ACC112 (cell line): ENCODE measurements around the gene INSM1.

Experiments used
- H2AFZ ChIP-seq: fragments of 200-600 bp; sonication (generic); one replicate; pipeline ENCODE4 v1.6.0; 2017; ENCODE audit warnings: antibody characterized with exemption, low read length; ENCODE audit not compliant: unreplicated experiment
- H3K27ac ChIP-seq: fragments of 200-600 bp; sonication (generic); 2 replicates; pipeline ENCODE4 v1.5.1; 2014; ENCODE audit warnings: low read depth, mild to moderate bottlenecking, antibody characterized with exemption, low read length, moderate library complexity
- H3K27me3 ChIP-seq: fragments of 200-600 bp; sonication (generic); 2 replicates; pipeline ENCODE4 v1.6.1; 2014; ENCODE audit warnings: mild to moderate bottlenecking, antibody characterized with exemption, low read length, moderate library complexity, mixed read lengths; ENCODE audit not compliant: insufficient read depth
- H3K36me3 ChIP-seq: fragments of 200-600 bp; sonication (generic); 2 replicates; pipeline ENCODE4 v1.6.1; 2016; ENCODE audit warnings: mild to moderate bottlenecking, antibody characterized with exemption, low read length, moderate library complexity, mixed read lengths; ENCODE audit not compliant: insufficient read depth
- H3K4me1 ChIP-seq: fragments of 200-600 bp; sonication (generic); one replicate; pipeline ENCODE4 v1.6.1; 2016; ENCODE audit warnings: low read length, mixed read lengths; ENCODE audit not compliant: insufficient read depth, unreplicated experiment, control insufficient read depth
- H3K4me3 ChIP-seq: fragments of 200-600 bp; sonication (generic); 2 replicates; pipeline ENCODE4 v1.5.1; 2014; ENCODE audit warnings: mild to moderate bottlenecking, low read depth, low read length
- H3K79me2 ChIP-seq: fragments of 200-600 bp; sonication (generic); one replicate; pipeline ENCODE4 v1.6.0; 2016; ENCODE audit warnings: low read length; ENCODE audit not compliant: control insufficient read depth, unreplicated experiment, insufficient read depth

Gene INSM1

DNA sequence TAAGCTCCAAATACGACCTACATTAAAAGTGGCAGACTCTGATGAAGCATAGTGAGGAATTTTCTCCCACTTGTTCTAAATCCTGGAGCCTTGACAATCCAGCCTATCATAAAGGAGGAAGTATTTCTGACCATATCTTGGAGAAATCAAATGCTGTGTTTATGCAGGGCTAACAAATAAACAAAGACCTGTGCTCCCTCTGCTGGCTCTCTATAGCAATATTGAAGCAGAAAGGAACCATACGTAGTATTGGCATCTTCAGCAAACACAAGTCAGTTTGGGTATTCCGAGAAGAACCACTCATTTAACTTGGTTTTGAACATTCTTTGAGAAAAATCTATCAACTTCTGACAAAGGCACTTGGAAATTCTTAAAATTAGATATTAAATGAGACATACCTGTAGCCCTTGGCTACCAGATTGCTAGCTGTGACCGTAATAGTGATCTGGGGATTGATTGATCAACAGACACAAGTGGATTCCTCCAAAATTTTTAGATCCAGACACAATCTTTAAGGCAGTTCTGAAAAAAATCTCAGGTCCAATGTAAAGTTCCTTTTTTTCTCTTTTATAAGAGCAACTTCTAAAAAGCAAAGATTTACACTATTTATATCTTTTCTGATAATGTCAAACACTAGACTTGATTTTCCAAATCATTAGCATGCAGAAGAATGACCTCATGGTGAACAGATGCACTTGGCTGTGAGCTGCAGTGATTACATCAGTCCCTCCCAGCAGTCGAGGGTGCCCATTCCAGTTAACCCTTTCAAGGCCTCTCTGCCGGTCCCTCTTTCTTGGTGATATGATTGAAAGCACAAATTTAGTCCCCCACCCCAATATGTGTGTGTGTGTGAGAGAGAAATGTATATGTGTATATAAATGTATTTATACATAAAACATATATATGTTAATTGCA is 40.2 kb downstream of the INSM1 start:
- no peak overlapping the region for H2AFZ ChIP-seq
- no peak overlapping the region for H3K27ac ChIP-seq
- H3K27me3 ChIP-seq = no peaks in the 10 kb centered on the region
- H3K4me1 ChIP-seq = no peaks in the 10 kb centered on the region
- no peaks in the 10 kb centered on the region for H3K79me2 ChIP-seq
- no peaks in the 10 kb centered on the region for H3K36me3 ChIP-seq
- H3K4me3 ChIP-seq = no peak overlapping the region

- no peaks in the 10 kb centered on the region for H3K36me3 ChIP-seq
- no peak overlapping the region for H3K27ac ChIP-seq
- no peak overlapping the region for H3K4me3 ChIP-seq
- no peaks in the 10 kb centered on the region for H3K79me2 ChIP-seq
- H3K27me3 ChIP-seq = no peaks in the 10 kb centered on the region
- no peak overlapping the region for H2AFZ ChIP-seq
- no peaks in the 10 kb centered on the region for H3K4me1 ChIP-seq
Observed at GRCh38 chr20:20409331-20409730, 41.4 kb downstream of the INSM1 start.

DNA sequence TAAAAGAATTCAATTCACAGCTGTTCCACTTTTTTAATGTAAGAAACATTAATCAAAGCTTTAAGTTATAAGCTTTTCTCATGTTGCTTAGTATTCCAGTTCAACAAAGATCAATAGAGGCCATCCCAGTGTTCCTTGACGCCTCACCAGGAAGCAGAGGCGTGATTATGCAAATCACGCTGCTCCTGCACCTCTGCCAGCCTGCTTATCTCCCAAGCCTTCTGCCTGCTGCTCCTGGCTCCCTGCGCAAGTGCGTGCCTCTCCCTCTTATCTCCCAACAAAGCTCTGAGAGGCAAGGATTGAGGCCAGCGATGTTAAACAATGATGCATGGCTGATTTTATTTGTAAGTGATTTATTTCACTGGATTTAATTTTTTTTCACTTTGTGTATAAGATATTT is 42.8 kb downstream of the INSM1 start:
- Histone ChIP-seq H3K4me1 (no peaks in the 10 kb centered on the region), H3K79me2 (no peaks in the 10 kb centered on the region), H2AFZ (no peak overlapping the region), H3K27ac (no peak overlapping the region), H3K27me3 (no peaks in the 10 kb centered on the region), H3K4me3 (no peak overlapping the region), H3K36me3 (no peaks in the 10 kb centered on the region)

GRCh38 chr20:20411402-20411801 is 43.5 kb downstream of the INSM1 start:
- Histone ChIP-seq H3K27ac (no peak overlapping the region), H3K79me2 (no peaks in the 10 kb centered on the region)

GRCh38 chr20:20411836-20412235 is 43.9 kb downstream of the INSM1 start:
- no peak overlapping the region for H2AFZ ChIP-seq
- H3K4me3 ChIP-seq = no peak overlapping the region
- H3K4me1 ChIP-seq = no peaks in the 10 kb centered on the region
- no peaks in the 10 kb centered on the region for H3K36me3 ChIP-seq
- H3K27ac ChIP-seq = no peak overlapping the region
- no peaks in the 10 kb centered on the region for H3K79me2 ChIP-seq
- no peaks in the 10 kb centered on the region for H3K27me3 ChIP-seq

More at GRCh38 chr20:20411402-20411801, 43.5 kb downstream of the INSM1 start:
- no peaks in the 10 kb centered on the region for H3K36me3 ChIP-seq
- H3K4me1 ChIP-seq = no peaks in the 10 kb centered on the region
- no peak overlapping the region for H2AFZ ChIP-seq
- no peak overlapping the region for H3K4me3 ChIP-seq
- no peaks in the 10 kb centered on the region for H3K27me3 ChIP-seq

DNA sequence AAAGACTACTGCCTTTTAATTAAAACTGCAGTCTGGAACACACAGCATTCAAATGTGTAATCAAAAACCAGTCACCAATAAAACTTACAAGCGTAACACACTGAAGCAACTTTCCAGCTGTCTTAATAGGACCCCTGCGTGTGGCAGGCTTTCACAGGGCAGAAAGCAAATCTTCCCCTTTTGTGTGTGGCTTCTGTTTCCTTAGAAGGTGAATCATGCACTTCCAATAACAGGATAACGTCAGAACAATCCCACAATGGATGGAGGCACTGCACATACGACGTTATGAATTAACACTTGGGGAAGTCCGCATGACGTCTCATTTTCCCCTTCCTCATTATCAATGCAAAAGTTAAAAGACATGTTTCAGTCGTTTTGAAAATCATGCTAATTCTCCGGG is 44.8 kb downstream of the INSM1 start:
- Histone ChIP-seq H3K36me3 (no peaks in the 10 kb centered on the region), H3K4me1 (no peaks in the 10 kb centered on the region), H3K27me3 (no peaks in the 10 kb centered on the region), H2AFZ (no peak overlapping the region), H3K27ac (no peak overlapping the region), H3K79me2 (no peaks in the 10 kb centered on the region), H3K4me3 (no peak overlapping the region)

GRCh38 chr20:20413810-20414281 is 45.9 kb downstream of the INSM1 start:
- Histone ChIP-seq H2AFZ (no peak overlapping the region), H3K79me2 (no peaks in the 10 kb centered on the region), H3K4me3 (no peak overlapping the region), H3K36me3 (no peaks in the 10 kb centered on the region), H3K27ac (no peak overlapping the region), H3K4me1 (no peaks in the 10 kb centered on the region), H3K27me3 (no peaks in the 10 kb centered on the region)

GRCh38 chr20:20414640-20415220 is 46.8 kb downstream of the INSM1 start:
- Histone ChIP-seq H3K4me3 (no peak overlapping the region), H3K27ac (no peak overlapping the region), H3K4me1 (no peaks in the 10 kb centered on the region), H3K79me2 (no peaks in the 10 kb centered on the region), H3K36me3 (no peaks in the 10 kb centered on the region), H2AFZ (no peak overlapping the region), H3K27me3 (no peaks in the 10 kb centered on the region)

- no peak overlapping the region for H2AFZ ChIP-seq
- no peaks in the 10 kb centered on the region for H3K79me2 ChIP-seq
- no peak overlapping the region for H3K27ac ChIP-seq
- H3K4me3 ChIP-seq = no peak overlapping the region
- no peaks in the 10 kb centered on the region for H3K4me1 ChIP-seq
- no peaks in the 10 kb centered on the region for H3K27me3 ChIP-seq
- no peaks in the 10 kb centered on the region for H3K36me3 ChIP-seq
Observed at GRCh38 chr20:20415321-20415720, 47.4 kb downstream of the INSM1 start.

GRCh38 chr20:20417876-20418676 is 50.2 kb downstream of the INSM1 start:
- Histone ChIP-seq H3K36me3 (no peaks in the 10 kb centered on the region), H3K27me3 (no peaks in the 10 kb centered on the region), H3K27ac (no peak overlapping the region), H2AFZ (no peak overlapping the region), H3K4me3 (no peak overlapping the region), H3K4me1 (no peaks in the 10 kb centered on the region), H3K79me2 (no peaks in the 10 kb centered on the region)
